OCI-LY3 (cell line): ENCODE results near the gene UBE2R2.

Experiments
- EZH2phosphoT487 ChIP-seq: fragments of 200-600 bp; shearing (Covaris generic); IDR thresholded peaks from 2 replicates; pipeline ENCODE4 v1.6.1; 2018; ENCODE audit warnings: antibody characterized with exemption, mixed run types, low read depth
- TF ChIP-seq, protein P1 (sequence below): fragments of 200-600, 300-600 bp; sonication (generic); IDR thresholded peaks from 2 replicates; pipeline ENCODE4 v1.5.1; 2014; ENCODE audit warnings: antibody characterized with exemption, low read length, low read depth

DNA sequence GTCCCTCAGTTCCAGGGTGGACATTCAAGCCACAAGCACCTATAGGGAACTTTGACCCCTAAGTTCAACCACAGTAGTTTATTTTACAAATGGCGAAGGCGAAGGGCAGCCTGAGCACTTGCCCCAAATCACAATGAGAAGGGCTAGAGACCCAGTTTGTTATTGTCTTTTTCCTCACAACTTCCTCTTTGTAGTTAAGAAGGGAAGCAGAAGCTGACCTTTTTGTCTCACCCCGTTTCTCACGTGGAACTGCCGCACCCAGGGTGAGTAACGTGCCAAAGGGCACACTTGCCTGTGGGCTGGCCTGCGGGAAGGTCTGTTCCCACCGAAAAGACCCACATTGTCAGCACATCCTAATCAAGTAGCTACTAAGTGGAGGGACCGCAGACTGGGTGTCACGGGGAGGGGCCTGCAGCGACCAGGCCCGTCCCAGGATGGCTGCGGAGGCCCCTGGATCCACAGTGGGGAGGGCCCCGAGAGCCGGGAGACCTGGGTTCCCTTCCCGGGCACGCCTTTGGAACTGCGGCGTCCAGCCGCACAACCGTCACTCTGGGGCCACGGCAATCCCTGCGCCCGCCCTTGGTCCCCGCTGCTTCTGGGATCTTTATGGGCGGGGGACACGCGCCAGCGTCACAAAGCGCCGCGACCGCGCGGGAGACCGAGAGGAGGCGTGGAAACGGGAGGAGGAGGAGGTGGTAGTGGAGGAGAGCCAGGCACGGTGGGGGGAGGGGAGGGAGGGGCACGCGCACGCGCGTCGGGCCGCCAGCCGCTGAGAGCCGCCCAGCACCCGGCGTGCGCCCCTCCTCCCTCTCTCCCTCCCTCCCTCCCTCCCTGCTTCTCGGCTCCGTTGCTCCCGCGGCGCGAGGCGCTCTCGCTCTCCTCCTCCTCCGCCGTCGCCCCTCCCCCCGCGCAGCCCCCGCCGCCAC is at the start of gene UBE2R2:
- TF ChIP-seq, protein P1, sequence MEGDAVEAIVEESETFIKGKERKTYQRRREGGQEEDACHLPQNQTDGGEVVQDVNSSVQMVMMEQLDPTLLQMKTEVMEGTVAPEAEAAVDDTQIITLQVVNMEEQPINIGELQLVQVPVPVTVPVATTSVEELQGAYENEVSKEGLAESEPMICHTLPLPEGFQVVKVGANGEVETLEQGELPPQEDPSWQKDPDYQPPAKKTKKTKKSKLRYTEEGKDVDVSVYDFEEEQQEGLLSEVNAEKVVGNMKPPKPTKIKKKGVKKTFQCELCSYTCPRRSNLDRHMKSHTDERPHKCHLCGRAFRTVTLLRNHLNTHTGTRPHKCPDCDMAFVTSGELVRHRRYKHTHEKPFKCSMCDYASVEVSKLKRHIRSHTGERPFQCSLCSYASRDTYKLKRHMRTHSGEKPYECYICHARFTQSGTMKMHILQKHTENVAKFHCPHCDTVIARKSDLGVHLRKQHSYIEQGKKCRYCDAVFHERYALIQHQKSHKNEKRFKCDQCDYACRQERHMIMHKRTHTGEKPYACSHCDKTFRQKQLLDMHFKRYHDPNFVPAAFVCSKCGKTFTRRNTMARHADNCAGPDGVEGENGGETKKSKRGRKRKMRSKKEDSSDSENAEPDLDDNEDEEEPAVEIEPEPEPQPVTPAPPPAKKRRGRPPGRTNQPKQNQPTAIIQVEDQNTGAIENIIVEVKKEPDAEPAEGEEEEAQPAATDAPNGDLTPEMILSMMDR, result no peak
- TF ChIP-seq EZH2phosphoT487, result no peak
